Stimulated activated CD4-positive, alpha-beta T cell treated with anti-CD3 and anti-CD28 coated beads, Interleukin-15, amount 100 ng/mL, for 24 hours (primary cell): ENCODE results near the gene CLK2.

Source experiments
- DNase-seq: peaks from one replicate; pipeline ENCODE4 v3.0.0-alpha.2; 2020

The CLK2 gene

GRCh38 chr1:155273343-155274245, at the start of gene CLK2:
TSS of gene CLK2 (minus strand) at chr1:155273504. CDS start at chr1:155270977, 2,527 bp downstream.
- DNase-seq = peak; percentile 99

GRCh38 chr1:155322571-155322952, 49.3 kb upstream of the CLK2 start:
- no peak for DNase-seq

DNA sequence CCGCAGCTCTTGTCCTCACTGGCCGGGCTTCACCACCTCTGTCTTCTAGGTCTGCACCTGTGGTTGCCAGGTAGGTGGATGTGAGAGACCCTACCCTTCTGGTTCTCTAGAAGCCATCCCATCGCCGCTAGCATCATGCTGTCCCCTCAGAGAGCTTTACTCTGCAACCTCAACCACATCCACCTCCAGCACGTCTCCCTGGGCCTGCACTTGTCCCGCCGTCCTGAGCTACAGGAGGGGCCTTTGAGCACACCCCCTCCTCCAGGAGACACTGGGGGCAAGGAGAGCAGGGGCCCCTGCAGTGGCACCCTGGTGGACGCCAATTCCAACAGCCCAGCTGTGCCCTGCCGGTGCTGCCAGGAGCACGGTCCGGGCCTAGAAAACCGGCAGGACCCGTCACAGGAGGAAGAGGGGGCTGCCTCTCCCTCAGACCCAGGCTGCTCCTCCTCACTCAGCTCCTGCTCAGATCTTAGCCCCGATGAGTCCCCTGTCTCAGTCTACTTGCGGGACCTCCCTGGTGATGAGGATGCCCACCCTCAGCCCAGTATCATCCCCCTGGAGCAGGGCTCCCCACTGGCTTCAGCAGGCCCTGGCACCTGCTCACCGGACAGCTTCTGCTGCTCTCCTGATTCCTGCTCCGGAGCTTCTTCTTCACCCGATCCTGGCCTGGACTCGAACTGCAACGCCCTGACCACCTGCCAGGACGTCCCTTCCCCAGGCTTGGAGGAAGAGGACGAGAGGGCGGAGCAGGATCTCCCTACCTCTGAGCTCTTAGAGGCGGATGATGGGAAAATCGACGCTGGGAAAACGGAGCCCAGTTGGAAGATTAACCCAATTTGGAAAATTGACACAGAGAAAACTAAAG, 48.6 kb upstream of the CLK2 start:
- no peak for DNase-seq

DNA sequence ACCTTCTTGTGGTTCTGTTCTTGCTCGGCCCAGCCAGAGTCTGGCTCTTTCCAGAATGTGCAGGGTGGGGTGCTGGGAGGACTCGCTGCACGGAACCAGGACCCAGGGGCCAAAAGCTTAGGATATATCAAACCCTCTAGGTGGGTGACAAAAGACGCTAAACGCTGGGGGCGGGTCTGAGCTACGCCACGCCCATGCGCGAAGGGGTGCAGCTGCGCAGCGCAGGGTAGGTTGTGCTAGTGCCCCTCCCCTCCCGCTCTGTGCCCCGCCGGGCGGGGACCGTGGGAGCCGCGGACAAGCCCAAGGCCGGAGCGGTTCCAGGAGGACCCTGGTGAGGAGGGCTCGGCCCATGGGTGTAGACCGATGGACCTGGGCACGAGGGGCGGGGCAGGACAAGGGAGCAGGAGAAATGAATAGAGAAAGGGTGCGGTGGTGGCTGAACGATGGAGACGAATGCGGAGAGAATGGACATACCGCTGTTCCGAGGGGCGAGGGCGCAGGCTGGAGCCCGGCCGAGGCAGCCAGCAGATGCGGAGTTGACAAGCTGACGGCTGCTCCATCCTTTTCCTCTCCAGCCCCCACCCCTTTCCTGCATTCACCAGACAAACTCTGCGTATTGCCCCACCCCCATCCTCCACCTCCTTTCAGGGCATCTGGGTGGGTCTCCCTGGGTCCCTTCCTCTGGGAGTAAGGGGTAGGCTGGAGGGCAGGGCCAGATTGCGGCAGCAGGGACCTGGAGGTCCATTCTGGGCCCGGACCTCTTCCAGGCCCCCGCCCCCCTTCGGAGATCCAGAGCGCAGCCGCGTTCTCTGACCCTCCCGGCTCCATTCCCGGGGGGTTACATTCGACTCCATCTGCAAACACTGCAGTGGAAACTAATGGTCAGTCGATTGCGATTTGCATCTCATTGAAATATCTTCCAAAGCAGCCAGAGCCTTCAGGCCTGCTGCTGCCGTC, 47.6 kb upstream of the CLK2 start, which contains the start of gene RUSC1:
Gene RUSC1, plus strand, starts transcription at position 234 of the 957 bp plus-strand sequence. CDS start 880 bp downstream, outside the sequence.
- DNase-seq = peak; percentile 85

GRCh38 chr1:155320252-155320651, 46.9 kb upstream of the CLK2 start:
- no peak for DNase-seq

GRCh38 chr1:155319536-155319935, 46.2 kb upstream of the CLK2 start:
- DNase-seq = no peak

DNA sequence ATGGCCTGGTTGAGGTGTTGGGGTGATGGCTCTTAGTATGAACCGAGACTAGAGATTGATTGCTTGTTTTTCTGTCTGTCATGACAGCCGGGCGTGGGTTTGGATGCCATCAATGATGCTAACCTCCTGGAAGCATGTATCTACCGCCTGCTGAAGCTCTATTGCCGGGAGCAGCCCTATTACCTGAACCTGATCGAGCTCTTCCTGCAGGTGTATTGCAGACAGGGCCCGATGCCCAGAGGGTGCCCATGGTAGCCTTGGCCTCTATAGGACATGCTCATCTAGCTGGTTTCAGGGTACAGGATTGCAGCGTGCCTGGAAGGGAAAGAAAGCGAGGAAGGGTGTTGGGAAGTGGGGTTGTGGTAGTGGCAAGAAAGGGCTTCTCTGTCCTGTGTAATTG, 44.8 kb upstream of the CLK2 start:
- DNase-seq = no peak

GRCh38 chr1:155316922-155317321, 43.6 kb upstream of the CLK2 start:
- DNase-seq = no peak

DNA sequence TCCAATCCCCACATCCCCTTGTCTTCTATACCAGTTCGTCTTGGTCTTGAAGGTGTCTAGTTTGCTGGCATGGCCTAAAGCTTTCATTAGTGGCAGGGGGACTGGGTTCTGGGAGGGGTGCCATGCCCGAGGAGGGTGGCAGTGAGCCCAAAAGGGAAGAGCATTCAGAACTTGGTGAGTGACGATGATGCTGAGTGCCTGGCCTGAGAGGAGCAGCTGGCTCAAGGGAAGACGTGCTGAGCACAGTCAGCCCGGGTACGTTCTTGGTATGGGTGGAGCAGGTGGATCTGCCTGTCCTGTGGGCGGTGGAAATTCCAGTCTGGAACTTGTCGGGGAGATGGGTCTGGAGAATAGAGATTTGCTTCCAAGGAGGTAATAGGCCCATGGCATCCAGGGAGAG, 40.0 kb upstream of the CLK2 start:
- no peak for DNase-seq

DNA sequence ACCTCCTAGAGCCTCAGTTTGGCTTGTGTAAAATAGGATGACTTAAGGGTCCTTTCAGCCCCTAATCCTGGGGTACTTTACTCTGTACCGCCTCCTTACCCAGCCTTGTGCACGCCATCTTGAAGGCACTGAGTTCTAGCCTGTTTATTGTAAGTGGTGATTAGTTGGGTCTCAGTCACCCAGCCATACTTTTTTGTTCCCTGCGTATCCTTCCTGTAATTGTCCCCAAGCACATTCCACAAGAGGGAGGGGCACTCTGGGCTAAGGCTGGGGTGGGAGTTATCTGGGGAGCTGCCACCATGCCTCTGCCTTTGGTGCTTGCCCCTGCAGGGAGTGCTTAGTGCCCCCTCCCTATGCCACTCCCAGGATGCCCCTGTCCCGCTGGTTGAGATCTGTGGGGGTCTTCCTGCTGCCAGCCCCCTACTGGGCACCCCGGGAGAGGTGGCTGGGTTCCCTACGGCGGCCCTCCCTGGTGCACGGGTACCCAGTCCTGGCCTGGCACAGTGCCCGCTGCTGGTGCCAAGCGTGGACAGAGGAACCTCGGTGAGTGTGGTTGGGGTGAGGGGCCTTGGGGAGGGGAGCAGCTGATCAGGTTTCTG, 36.2 kb upstream of the CLK2 start:
- DNase-seq = no peak

- DNase-seq = peak; percentile 98
Measured at GRCh38 chr1:155308493-155309422, 35.5 kb upstream of the CLK2 start, which contains the start of gene FDPS. TSS of gene FDPS (plus strand) at chr1:155308866. CDS start at chr1:155309790, 924 bp downstream.

DNA sequence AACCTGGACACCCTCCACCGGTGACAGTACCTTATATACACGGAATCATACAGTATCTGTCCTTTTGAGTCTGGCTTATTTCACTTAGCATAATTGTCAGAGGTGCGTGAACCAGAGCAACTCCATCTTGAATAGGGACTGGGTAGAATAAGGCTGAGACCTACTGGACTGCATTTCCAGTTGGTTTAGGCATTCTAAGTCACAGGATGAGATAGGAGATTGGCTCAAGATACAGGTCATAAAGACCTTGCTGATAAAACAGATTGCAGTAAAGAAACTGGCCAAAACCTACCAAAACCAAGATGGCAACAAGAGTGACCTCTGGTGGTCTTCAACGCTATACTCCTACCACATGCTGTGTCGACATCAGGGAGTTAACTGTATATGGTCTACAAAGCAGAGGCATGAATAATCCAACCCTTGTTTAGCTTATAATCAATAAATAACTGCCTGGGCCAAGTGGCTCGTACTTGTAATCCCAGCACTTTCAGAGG, 34.0 kb upstream of the CLK2 start:
- no peak for DNase-seq

DNA sequence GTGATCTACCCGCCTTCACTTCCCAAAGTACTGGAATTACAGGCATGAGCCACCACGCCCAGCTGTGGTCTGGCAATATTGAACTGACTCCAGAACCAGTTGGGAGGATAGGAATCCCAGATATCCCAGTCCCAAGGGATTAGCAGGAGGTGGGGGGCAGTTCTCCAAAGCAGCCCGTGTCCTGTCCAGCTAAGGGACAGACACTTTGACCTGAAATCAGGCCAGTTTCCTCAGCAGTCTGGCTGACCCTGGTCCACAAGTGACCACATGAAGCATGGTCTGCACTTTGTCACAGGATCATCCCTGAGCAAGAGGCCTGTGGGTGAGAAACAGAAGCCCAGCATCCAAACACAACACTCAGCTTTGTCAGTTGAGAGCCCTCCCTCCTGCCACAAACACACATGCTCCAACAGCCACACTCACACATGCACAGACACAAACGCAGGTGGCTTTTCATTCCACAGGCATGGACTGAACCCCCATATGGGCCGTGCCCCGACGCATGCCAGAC, 32.6 kb upstream of the CLK2 start:
- DNase-seq = no peak

DNA sequence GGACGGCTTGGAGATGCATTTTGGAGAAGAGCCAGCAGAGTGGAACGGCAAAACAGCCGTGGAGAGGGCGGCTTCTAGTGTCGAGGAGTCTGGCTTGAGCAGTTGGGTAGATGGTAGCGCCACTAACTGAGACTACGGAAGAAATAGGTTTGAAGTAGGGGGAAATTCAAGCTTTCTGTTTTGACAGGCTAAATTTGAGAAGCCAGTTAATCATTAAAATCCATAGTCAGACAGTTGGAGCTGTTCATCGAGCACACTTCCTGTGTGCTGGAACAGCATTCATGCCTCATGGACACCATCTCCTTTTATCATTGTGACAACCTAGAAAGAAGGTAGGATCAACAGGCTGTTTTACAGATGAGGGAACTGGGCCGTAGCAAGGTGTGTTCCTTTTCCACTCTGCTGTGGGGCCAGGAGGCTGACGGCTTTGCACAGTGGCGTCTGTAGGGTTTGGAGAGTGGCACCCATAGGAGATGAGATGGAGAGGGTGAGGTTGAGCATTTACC, 31.3 kb upstream of the CLK2 start:
- no peak for DNase-seq

- no peak for DNase-seq
Measured at GRCh38 chr1:155301342-155301841, 28.1 kb upstream of the CLK2 start, which contains the start of gene PKLR. TSS of gene PKLR (minus strand) at chr1:155301438. CDS start at chr1:155301395, 43 bp downstream.

- no peak for DNase-seq
Measured at GRCh38 chr1:155300553-155301329, 27.4 kb upstream of the CLK2 start.

- no peak for DNase-seq
Measured at GRCh38 chr1:155300024-155300423, 26.7 kb upstream of the CLK2 start.

DNA sequence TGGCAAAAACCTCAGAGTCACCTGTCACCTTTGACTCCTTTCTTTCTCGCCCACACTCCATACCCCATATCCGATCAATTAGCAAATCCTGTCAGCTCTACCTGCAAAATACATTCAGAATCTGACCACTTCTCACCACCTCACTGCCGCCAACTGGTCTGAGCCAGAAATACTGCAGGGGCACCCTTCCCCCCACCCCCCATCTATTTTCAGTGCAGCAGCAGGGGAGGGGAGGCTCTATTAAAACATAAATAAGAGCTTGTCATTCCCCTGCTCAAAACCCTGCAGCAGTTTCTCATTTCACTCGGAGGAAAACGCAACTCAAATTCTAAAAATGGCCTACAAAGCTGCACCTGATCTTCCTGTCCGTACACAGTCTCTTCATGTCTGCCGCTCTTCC, 24.1 kb upstream of the CLK2 start:
- no peak for DNase-seq

GRCh38 chr1:155296661-155297060, 23.4 kb upstream of the CLK2 start:
- DNase-seq = no peak
